ENCODE results near the gene FCRLB. TPM values are rescaled to one million over a fixed set of nuclear protein-coding genes. Genes with fewer than 3 reads are reported as not detected.

Gene FCRLB
- total and polyA plus RNA-seq, 2 experiments from 2014 or later: 0.37 to 0.56 TPM

DNA sequence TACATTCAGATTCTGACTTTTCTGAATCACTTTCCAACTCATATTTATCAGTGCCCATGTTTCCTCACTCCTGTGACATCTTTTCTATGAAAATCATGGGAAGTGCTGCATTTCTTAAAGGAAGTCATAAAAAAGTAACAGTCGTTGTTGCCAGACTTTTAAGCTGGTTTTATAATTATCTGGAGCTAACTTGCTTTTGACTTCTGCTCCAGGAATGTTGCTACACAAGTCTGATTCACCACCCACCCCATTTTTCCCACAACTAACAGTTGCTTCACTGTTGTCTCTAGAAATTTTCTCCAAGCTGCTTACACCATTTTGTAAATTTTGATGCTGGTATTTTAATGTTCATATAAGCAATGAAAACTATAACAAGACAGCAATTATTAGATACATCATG, 12.2 kb downstream of the FCRLB start:
- Histone ChIP-seq H3K4me3 (no peak overlapping the region), H3K4me1 (ENCODE audit: insufficient read depth) (peaks cover 36% of the 10 kb centered on the region), H3K4me2 (no peak overlapping the region), H3K79me2 (replicated peaks; ENCODE audit: insufficient read depth) (no peaks in the 10 kb centered on the region), H3K27me3 (ENCODE audit: insufficient read depth) (peaks cover 9% of the 10 kb centered on the region), H4K20me1 (replicated peaks; ENCODE audit: insufficient read depth) (no peaks in the 10 kb centered on the region), H3F3A (replicated peaks; ENCODE audit: low read depth) (no peaks in the 10 kb centered on the region), H3K27ac (ENCODE audit: low read depth) (no peak overlapping the region), H3K36me3 (ENCODE audit: insufficient read depth) (no peaks in the 10 kb centered on the region), H3K9me2 (ENCODE audit: insufficient read depth) (no peaks in the 10 kb centered on the region), H2AFZ (no peak overlapping the region)
- Mint-ChIP-seq H3K27me3 (ENCODE audit: insufficient read depth, low read depth, poor library complexity) (peaks cover 3% of the 10 kb centered on the region), H3K27ac (no peak overlapping the region), H3K4me1 (peaks cover 49% of the 10 kb centered on the region), H3K9me3 (no peaks in the 10 kb centered on the region), H3K4me3 (no peak overlapping the region), H3K36me3 (ENCODE audit: low read depth) (no peaks in the 10 kb centered on the region)
- TF ChIP-seq POLR2AphosphoS5 (IDR thresholded peaks at IDR 0.05; ENCODE audit: low read depth): no peak
- TF ChIP-seq, protein P1, sequence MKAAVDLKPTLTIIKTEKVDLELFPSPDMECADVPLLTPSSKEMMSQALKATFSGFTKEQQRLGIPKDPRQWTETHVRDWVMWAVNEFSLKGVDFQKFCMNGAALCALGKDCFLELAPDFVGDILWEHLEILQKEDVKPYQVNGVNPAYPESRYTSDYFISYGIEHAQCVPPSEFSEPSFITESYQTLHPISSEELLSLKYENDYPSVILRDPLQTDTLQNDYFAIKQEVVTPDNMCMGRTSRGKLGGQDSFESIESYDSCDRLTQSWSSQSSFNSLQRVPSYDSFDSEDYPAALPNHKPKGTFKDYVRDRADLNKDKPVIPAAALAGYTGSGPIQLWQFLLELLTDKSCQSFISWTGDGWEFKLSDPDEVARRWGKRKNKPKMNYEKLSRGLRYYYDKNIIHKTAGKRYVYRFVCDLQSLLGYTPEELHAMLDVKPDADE (IDR thresholded peaks at IDR 0.05): no peak
- no peak for TF ChIP-seq CREB1 (CRISPR knock-in tag; IDR thresholded peaks at IDR 0.05; ENCODE audit: low read depth)
- TF ChIP-seq ZNF331 (CRISPR knock-in tag; IDR thresholded peaks at IDR 0.05; ENCODE audit: low read depth): no peak
- TF ChIP-seq, protein P2, sequence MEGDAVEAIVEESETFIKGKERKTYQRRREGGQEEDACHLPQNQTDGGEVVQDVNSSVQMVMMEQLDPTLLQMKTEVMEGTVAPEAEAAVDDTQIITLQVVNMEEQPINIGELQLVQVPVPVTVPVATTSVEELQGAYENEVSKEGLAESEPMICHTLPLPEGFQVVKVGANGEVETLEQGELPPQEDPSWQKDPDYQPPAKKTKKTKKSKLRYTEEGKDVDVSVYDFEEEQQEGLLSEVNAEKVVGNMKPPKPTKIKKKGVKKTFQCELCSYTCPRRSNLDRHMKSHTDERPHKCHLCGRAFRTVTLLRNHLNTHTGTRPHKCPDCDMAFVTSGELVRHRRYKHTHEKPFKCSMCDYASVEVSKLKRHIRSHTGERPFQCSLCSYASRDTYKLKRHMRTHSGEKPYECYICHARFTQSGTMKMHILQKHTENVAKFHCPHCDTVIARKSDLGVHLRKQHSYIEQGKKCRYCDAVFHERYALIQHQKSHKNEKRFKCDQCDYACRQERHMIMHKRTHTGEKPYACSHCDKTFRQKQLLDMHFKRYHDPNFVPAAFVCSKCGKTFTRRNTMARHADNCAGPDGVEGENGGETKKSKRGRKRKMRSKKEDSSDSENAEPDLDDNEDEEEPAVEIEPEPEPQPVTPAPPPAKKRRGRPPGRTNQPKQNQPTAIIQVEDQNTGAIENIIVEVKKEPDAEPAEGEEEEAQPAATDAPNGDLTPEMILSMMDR (conservative IDR thresholded peaks at IDR 0.05; ENCODE audit: low read depth in 2 of 2): no peak
- TF ChIP-seq NANOG (IDR thresholded peaks at IDR 0.05; ENCODE audit: borderline replicate concordance): no peak
- no peak for TF ChIP-seq ZNF114 (CRISPR knock-in tag; IDR thresholded peaks at IDR 0.05)
- TF ChIP-seq, protein P3, sequence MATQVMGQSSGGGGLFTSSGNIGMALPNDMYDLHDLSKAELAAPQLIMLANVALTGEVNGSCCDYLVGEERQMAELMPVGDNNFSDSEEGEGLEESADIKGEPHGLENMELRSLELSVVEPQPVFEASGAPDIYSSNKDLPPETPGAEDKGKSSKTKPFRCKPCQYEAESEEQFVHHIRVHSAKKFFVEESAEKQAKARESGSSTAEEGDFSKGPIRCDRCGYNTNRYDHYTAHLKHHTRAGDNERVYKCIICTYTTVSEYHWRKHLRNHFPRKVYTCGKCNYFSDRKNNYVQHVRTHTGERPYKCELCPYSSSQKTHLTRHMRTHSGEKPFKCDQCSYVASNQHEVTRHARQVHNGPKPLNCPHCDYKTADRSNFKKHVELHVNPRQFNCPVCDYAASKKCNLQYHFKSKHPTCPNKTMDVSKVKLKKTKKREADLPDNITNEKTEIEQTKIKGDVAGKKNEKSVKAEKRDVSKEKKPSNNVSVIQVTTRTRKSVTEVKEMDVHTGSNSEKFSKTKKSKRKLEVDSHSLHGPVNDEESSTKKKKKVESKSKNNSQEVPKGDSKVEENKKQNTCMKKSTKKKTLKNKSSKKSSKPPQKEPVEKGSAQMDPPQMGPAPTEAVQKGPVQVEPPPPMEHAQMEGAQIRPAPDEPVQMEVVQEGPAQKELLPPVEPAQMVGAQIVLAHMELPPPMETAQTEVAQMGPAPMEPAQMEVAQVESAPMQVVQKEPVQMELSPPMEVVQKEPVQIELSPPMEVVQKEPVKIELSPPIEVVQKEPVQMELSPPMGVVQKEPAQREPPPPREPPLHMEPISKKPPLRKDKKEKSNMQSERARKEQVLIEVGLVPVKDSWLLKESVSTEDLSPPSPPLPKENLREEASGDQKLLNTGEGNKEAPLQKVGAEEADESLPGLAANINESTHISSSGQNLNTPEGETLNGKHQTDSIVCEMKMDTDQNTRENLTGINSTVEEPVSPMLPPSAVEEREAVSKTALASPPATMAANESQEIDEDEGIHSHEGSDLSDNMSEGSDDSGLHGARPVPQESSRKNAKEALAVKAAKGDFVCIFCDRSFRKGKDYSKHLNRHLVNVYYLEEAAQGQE (IDR thresholded peaks at IDR 0.05; ENCODE audit: unreplicated experiment): no peak
- TF ChIP-seq EZH2phosphoT487 (IDR thresholded peaks at IDR 0.05; ENCODE audit: unreplicated experiment): no peak
- TF ChIP-seq JUNB (IDR thresholded peaks at IDR 0.05; ENCODE audit: unreplicated experiment): no peak
- TF ChIP-seq STAT1 (IDR thresholded peaks at IDR 0.05; ENCODE audit: unreplicated experiment): no peak
- TF ChIP-seq EZH2 (IDR thresholded peaks at IDR 0.05; ENCODE audit: low read depth, unreplicated experiment): no peak
- TF ChIP-seq, protein P4, sequence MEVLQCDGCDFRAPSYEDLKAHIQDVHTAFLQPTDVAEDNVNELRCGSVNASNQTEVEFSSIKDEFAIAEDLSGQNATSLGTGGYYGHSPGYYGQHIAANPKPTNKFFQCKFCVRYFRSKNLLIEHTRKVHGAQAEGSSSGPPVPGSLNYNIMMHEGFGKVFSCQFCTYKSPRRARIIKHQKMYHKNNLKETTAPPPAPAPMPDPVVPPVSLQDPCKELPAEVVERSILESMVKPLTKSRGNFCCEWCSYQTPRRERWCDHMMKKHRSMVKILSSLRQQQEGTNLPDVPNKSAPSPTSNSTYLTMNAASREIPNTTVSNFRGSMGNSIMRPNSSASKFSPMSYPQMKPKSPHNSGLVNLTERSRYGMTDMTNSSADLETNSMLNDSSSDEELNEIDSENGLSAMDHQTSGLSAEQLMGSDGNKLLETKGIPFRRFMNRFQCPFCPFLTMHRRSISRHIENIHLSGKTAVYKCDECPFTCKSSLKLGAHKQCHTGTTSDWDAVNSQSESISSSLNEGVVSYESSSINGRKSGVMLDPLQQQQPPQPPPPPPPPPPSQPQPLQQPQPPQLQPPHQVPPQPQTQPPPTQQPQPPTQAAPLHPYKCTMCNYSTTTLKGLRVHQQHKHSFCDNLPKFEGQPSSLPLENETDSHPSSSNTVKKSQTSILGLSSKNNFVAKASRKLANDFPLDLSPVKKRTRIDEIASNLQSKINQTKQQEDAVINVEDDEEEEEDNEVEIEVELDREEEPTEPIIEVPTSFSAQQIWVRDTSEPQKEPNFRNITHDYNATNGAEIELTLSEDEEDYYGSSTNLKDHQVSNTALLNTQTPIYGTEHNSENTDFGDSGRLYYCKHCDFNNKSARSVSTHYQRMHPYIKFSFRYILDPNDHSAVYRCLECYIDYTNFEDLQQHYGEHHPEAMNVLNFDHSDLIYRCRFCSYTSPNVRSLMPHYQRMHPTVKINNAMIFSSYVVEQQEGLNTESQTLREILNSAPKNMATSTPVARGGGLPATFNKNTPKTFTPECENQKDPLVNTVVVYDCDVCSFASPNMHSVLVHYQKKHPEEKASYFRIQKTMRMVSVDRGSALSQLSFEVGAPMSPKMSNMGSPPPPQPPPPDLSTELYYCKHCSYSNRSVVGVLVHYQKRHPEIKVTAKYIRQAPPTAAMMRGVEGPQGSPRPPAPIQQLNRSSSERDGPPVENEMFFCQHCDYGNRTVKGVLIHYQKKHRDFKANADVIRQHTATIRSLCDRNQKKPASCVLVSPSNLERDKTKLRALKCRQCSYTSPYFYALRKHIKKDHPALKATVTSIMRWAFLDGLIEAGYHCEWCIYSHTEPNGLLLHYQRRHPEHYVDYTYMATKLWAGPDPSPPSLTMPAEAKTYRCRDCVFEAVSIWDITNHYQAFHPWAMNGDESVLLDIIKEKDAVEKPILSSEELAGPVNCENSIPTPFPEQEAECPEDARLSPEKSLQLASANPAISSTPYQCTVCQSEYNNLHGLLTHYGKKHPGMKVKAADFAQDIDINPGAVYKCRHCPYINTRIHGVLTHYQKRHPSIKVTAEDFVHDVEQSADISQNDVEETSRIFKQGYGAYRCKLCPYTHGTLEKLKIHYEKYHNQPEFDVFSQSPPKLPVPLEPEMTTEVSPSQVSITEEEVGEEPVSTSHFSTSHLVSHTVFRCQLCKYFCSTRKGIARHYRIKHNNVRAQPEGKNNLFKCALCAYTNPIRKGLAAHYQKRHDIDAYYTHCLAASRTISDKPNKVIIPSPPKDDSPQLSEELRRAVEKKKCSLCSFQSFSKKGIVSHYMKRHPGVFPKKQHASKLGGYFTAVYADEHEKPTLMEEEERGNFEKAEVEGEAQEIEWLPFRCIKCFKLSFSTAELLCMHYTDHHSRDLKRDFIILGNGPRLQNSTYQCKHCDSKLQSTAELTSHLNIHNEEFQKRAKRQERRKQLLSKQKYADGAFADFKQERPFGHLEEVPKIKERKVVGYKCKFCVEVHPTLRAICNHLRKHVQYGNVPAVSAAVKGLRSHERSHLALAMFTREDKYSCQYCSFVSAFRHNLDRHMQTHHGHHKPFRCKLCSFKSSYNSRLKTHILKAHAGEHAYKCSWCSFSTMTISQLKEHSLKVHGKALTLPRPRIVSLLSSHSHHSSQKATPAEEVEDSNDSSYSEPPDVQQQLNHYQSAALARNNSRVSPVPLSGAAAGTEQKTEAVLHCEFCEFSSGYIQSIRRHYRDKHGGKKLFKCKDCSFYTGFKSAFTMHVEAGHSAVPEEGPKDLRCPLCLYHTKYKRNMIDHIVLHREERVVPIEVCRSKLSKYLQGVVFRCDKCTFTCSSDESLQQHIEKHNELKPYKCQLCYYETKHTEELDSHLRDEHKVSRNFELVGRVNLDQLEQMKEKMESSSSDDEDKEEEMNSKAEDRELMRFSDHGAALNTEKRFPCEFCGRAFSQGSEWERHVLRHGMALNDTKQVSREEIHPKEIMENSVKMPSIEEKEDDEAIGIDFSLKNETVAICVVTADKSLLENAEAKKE (CRISPR knock-in tag; IDR thresholded peaks at IDR 0.05): no peak
- ATAC-seq (no peak), DNase-seq (ENCODE audit: low spot score) (no peak)

All from GM23338 (cell line).